ENCODE measurements around the gene PALD1. TPM values are rescaled to one million over a fixed set of nuclear protein-coding genes. Genes with fewer than 3 reads are reported as not detected.
A peak's percentile ranks its signal among the peaks of the same experiment; 100 is the strongest.

The PALD1 gene
- total RNA-seq, 2 donors from 2014 or later = 4.4 to 8.3 TPM

GRCh38 chr10:70561070-70561469, 82.5 kb downstream of the PALD1 start:
- ATAC-seq (no peak), DNase-seq (peak; percentile 38)

GRCh38 chr10:70561558-70561957, 83.0 kb downstream of the PALD1 start:
- intact Hi-C loops (cut with DNase I) = no loop called here
- DNase-seq (no peak), ATAC-seq (no peak)

More at GRCh38 chr10:70561070-70561469, 82.5 kb downstream of the PALD1 start:
- intact Hi-C loops (cut with DNase I) = no loop called here

GRCh38 chr10:70562036-70562755, 83.6 kb downstream of the PALD1 start:
- no peak for DNase-seq
- intact Hi-C loops (cut with DNase I) = no loop called here
- no peak for ATAC-seq

GRCh38 chr10:70563230-70563629, 84.7 kb downstream of the PALD1 start:
- no peak for DNase-seq
- intact Hi-C loops (cut with DNase I) = no loop called here
- ATAC-seq = no peak

GRCh38 chr10:70564113-70564725, 85.7 kb downstream of the PALD1 start:
- no peak for DNase-seq
- intact Hi-C loops (cut with DNase I) = no loop called here
- no peak for ATAC-seq

GRCh38 chr10:70564901-70565351, 86.4 kb downstream of the PALD1 start:
- intact Hi-C loops (cut with DNase I) = no loop called here
- DNase-seq = no peak
- no peak for ATAC-seq

GRCh38 chr10:70565556-70566514, 87.3 kb downstream of the PALD1 start:
- DNase-seq = no peak
- no peak for ATAC-seq
- intact Hi-C loops (cut with DNase I) = no loop called here

- intact Hi-C loops (cut with DNase I) = no loop called here
- ATAC-seq = no peak
These were observed 88.1 kb downstream of the PALD1 start for GRCh38 chr10:70566515-70567290.

GRCh38 chr10:70567603-70568002, 89.0 kb downstream of the PALD1 start:
- ATAC-seq = no peak
- intact Hi-C loops (cut with DNase I) = no loop called here

More at GRCh38 chr10:70566515-70567290, 88.1 kb downstream of the PALD1 start:
- no peak for DNase-seq

GRCh38 chr10:70568113-70568512, 89.5 kb downstream of the PALD1 start:
- DNase-seq = no peak
- ATAC-seq = no peak
- intact Hi-C loops (cut with DNase I) = no loop called here

More at GRCh38 chr10:70567603-70568002, 89.0 kb downstream of the PALD1 start:
- no peak for DNase-seq

- ATAC-seq (no peak), DNase-seq (peak; percentile 7)
- intact Hi-C loops (cut with DNase I) = no loop called here
These were observed 90.4 kb downstream of the PALD1 start for GRCh38 chr10:70568781-70569495.

GRCh38 chr10:70571236-70571635, 92.7 kb downstream of the PALD1 start:
- intact Hi-C loops (cut with DNase I) = no loop called here
- DNase-seq = no peak
- ATAC-seq = no peak

- DNase-seq (no peak), ATAC-seq (no peak)
- intact Hi-C loops (cut with DNase I) = no loop called here
These were observed 93.3 kb downstream of the PALD1 start for GRCh38 chr10:70571636-70572439.

GRCh38 chr10:70573599-70574506, 95.3 kb downstream of the PALD1 start:
- no peak for ATAC-seq
- peak; percentile 11 for DNase-seq
- intact Hi-C loops (cut with DNase I) = no loop called here

GRCh38 chr10:70575486-70575873, 96.9 kb downstream of the PALD1 start:
- intact Hi-C loops (cut with DNase I) = no loop called here
- peak; percentile 65 to 78 for ATAC-seq
- DNase-seq = peak; percentile 28

Data from left cardiac atrium (tissue), 4 donors.